HG03575 (cell line): ENCODE measurements around the gene COPE.

ENCODE experiments used
- ATAC-seq: cut with Tn5 transposase; IDR thresholded peaks from one replicate; pipeline ENCODE4 v1.9.1; 2021; ENCODE audit not compliant: unreplicated experiment, insufficient number of reproducible peaks, low FRiP score; ENCODE audit errors: extremely low read depth

Gene COPE

GRCh38 chr19:18897094-18898029 lies 21.8 kb downstream of the COPE start:
- ATAC-seq, result no peak

- no peak for ATAC-seq
These were observed 22.8 kb downstream of the COPE start for GRCh38 chr19:18896421-18896841.

GRCh38 chr19:18895824-18896341 lies 23.3 kb downstream of the COPE start, which contains the start of gene CERS1:
CERS1 (minus strand) TSS chr19:18896158; CDS start chr19:18896072, 86 bp downstream.
- ATAC-seq, result no peak

GRCh38 chr19:18895038-18895823 lies 24.0 kb downstream of the COPE start:
- ATAC-seq, result no peak

GRCh38 chr19:18894254-18895037 lies 24.7 kb downstream of the COPE start:
- ATAC-seq, result no peak

- ATAC-seq, result no peak
These were observed 25.5 kb downstream of the COPE start for GRCh38 chr19:18893587-18894253.

- ATAC-seq, result no peak
These were observed 29.0 kb downstream of the COPE start for GRCh38 chr19:18889949-18890745.

GRCh38 chr19:18886972-18887371 lies 32.2 kb downstream of the COPE start:
- ATAC-seq, result no peak

GRCh38 chr19:18883526-18884304 lies 35.5 kb downstream of the COPE start:
- no peak for ATAC-seq

- no peak for ATAC-seq
These were observed 37.7 kb downstream of the COPE start for GRCh38 chr19:18881491-18881890.

GRCh38 chr19:18879579-18880373 lies 39.4 kb downstream of the COPE start:
- ATAC-seq, result no peak

- no peak for ATAC-seq
These were observed 40.2 kb downstream of the COPE start for GRCh38 chr19:18878858-18879578.

GRCh38 chr19:18878058-18878797 lies 41.0 kb downstream of the COPE start:
- ATAC-seq, result no peak

GRCh38 chr19:18876865-18877264 lies 42.3 kb downstream of the COPE start:
- no peak for ATAC-seq

GRCh38 chr19:18875726-18876125 lies 43.5 kb downstream of the COPE start:
- ATAC-seq, result no peak
